Stimulated activated CD8-positive, alpha-beta memory T cell treated with anti-CD3 and anti-CD28 coated beads, Interleukin-7, amount 100 ng/mL, for 1 hour (primary cell): ENCODE results near the gene ITPKC.
"Not testable (repeated sequence)": the region's sequence is repeated elsewhere in the genome, so short reads cannot be mapped to it uniquely, and the experiment has no call there.

Source experiments
- DNase-seq, 2 donors: peaks; one replicate each; pipeline ENCODE4 v3.0.0-alpha.2; 2020; ENCODE audit warnings: low read depth in 2 of 2

The ITPKC gene

GRCh38 chr19:40763963-40764362 is 47.1 kb downstream of the ITPKC start:
- no peak for DNase-seq

- DNase-seq: not testable (repeated sequence)
Measured at GRCh38 chr19:40766385-40766784, 49.5 kb downstream of the ITPKC start.

GRCh38 chr19:40768869-40769268 is 52.0 kb downstream of the ITPKC start:
- no peak for DNase-seq

GRCh38 chr19:40771101-40771862 is 54.4 kb downstream of the ITPKC start:
- DNase-seq: not testable (repeated sequence)

- DNase-seq: no peak
Measured at GRCh38 chr19:40774916-40775631, 58.2 kb downstream of the ITPKC start, which contains the start of gene MIA. Gene MIA, plus strand, starts transcription at chr19:40775521. Its CDS starts 22 bp downstream, at chr19:40775543.

- no peak for DNase-seq
Measured at GRCh38 chr19:40775632-40776022, 58.7 kb downstream of the ITPKC start.

GRCh38 chr19:40776364-40776763 is 59.5 kb downstream of the ITPKC start:
- no peak for DNase-seq

- DNase-seq: peak; percentile 74 to 80
Measured at GRCh38 chr19:40776932-40777644, 60.2 kb downstream of the ITPKC start.

GRCh38 chr19:40777645-40777936 is 60.7 kb downstream of the ITPKC start:
- no peak for DNase-seq

- peak; percentile 99 to 100 for DNase-seq
Measured at GRCh38 chr19:40777937-40778705, 61.2 kb downstream of the ITPKC start, which contains the start of gene RAB4B. Gene RAB4B, plus strand, starts transcription at chr19:40778247. Its CDS starts 129 bp downstream, at chr19:40778376.

GRCh38 chr19:40778706-40779284 is 61.9 kb downstream of the ITPKC start:
- no peak for DNase-seq

- no peak for DNase-seq
Measured at GRCh38 chr19:40780582-40780981, 63.7 kb downstream of the ITPKC start.

GRCh38 chr19:40781140-40781539 is 64.2 kb downstream of the ITPKC start:
- no peak for DNase-seq

GRCh38 chr19:40783711-40784110 is 66.8 kb downstream of the ITPKC start:
- DNase-seq: no peak

- not testable (repeated sequence) for DNase-seq
Measured at GRCh38 chr19:40784146-40784545, 67.2 kb downstream of the ITPKC start.

GRCh38 chr19:40785526-40785925 is 68.6 kb downstream of the ITPKC start:
- DNase-seq: no peak

GRCh38 chr19:40786060-40787037 is 69.4 kb downstream of the ITPKC start:
- no peak for DNase-seq
